HCT116 (cell line): ENCODE measurements around the gene SCP2. TPM values are rescaled to one million over a fixed set of nuclear protein-coding genes. Genes with fewer than 3 reads are reported as not detected.

Experiments
- ATAC-seq: fragments of 200-7000 bp; cut with Tn5 transposase; 2 replicates; pipeline ENCODE4 v1.9.1; 2020; ENCODE audit warnings: mild to moderate bottlenecking, moderate library complexity
- BruUV-seq: library from RNA; stranded (reverse); fragments of 400-500 nt; replicated peaks from 2 replicates; lab custom pipeline; 2021; lab: Mats Ljungman, UMichigan
- CTCF ChIA-PET: fragments of 300-600 bp; sonication (Branson Sonifier 250); formaldehyde crosslinking; loops from one replicate; lab custom pipeline; 2021; ENCODE audit warnings: antibody characterized with exemption; lab: Charles Lee
- POLR2A ChIA-PET: fragments of 300-600, 350-600 bp; sonication (Branson Sonifier 250); formaldehyde crosslinking; loops from one replicate; lab custom pipeline; 2021; ENCODE audit warnings: antibody characterized with exemption; lab: Charles Lee
- RAD21 ChIA-PET, 2 experiments: fragments of 300-600 bp; sonication (Branson Sonifier 250); formaldehyde crosslinking; loops; one replicate each; lab custom pipeline; 2023; ENCODE audit warnings: low total read pairs in 2 of 2; ENCODE audit not compliant: uncharacterized antibody in 2 of 2, unreplicated experiment in 2 of 2, low non-redundant PET in 1 of 2; lab: Charles Lee
- DNase-seq: peaks from one replicate; pipeline ENCODE4 v3.0.0-alpha.2; 2010; ENCODE audit warnings: low read depth, low spot score
- H2AFZ ChIP-seq: fragments of 200-600 bp; shearing (Covaris generic), sonication (generic); 2 replicates; pipeline ENCODE4 v1.6.1; 2017; ENCODE audit warnings: low read depth, mixed run types, mixed read lengths, antibody characterized with exemption, low read length; ENCODE audit not compliant: poor library complexity, severe bottlenecking
- H3K27ac ChIP-seq: 2 replicates; pipeline ENCODE4 v1.5.1; 2012; ENCODE audit warnings: low read depth, low read length
- H3K27me3 ChIP-seq: fragments of 200-600 bp; sonication (generic); 2 replicates; pipeline ENCODE4 v1.6.1; 2016; ENCODE audit warnings: mixed run types, low read length, mixed read lengths; ENCODE audit not compliant: insufficient read depth
- H3K36me3 ChIP-seq, 2 experiments: fragments of 200-500 bp in 1 of 2; fragments of 200-600 bp in 1 of 2; sonication (Bioruptor generic) in 1 of 2; sonication (generic) in 1 of 2; 2 replicates each; pipeline versions ENCODE4 v1.5.1 to v1.6.1; 2014 to 2016; ENCODE audit warnings: low read length in 2 of 2, inconsistent platforms in 1 of 2, mixed read lengths in 1 of 2, mixed run types in 1 of 2; ENCODE audit not compliant: insufficient read depth in 2 of 2, control insufficient read depth in 1 of 2
- H3K4me1 ChIP-seq, 2 experiments: fragments of 200-600 bp in 1 of 2; sonication (generic) in 1 of 2; 2 replicates each; pipeline versions ENCODE4 v1.5.1 to v1.6.1; 2012 to 2017; ENCODE audit warnings: low read length in 2 of 2, inconsistent platforms in 1 of 2, mild to moderate bottlenecking in 1 of 2, mixed read lengths in 1 of 2, mixed run types in 1 of 2, moderate library complexity in 1 of 2; ENCODE audit not compliant: insufficient read depth in 2 of 2, control insufficient read depth in 1 of 2
- H3K4me2 ChIP-seq: fragments of 200-600 bp; sonication (generic); 2 replicates; pipeline ENCODE4 v1.6.1; 2017; ENCODE audit warnings: mixed run types, low read length, mixed read lengths
- H3K4me3 ChIP-seq, 2 experiments: fragments of 200-600 bp in 1 of 2; sonication (generic) in 1 of 2; replicated peaks in 1 of 2; 2 replicates each; pipeline ENCODE4 v1.5.1; 2011 to 2016; ENCODE audit warnings: low read length in 2 of 2, control low read depth in 1 of 2, low read depth in 1 of 2, mild to moderate bottlenecking in 1 of 2, mixed read lengths in 1 of 2, mixed run types in 1 of 2
- H3K79me2 ChIP-seq: fragments of 200-600 bp; sonication (generic); 2 replicates; pipeline ENCODE4 v1.6.1; 2017; ENCODE audit warnings: mild to moderate bottlenecking, mixed run types, low read length, moderate library complexity, mixed read lengths; ENCODE audit not compliant: insufficient read depth
- H3K9ac ChIP-seq: fragments of 200-600 bp; sonication (generic); 2 replicates; pipeline ENCODE4 v1.6.1; 2016; ENCODE audit warnings: low read length, mixed read lengths
- H3K9me2 ChIP-seq: fragments of 200-600 bp; sonication (generic), shearing (Covaris generic); 2 replicates; pipeline ENCODE4 v1.6.1; 2017; ENCODE audit warnings: mixed run types, mild to moderate bottlenecking, moderate library complexity; ENCODE audit not compliant: insufficient read depth
- H3K9me3 ChIP-seq, 2 experiments: fragments of 200-500 bp in 1 of 2; fragments of 200-600 bp in 1 of 2; sonication (Bioruptor generic) in 1 of 2; sonication (generic) in 1 of 2; 2 replicates each; pipeline ENCODE4 v1.6.1; 2014 to 2017; ENCODE audit warnings: low read length in 2 of 2, mixed read lengths in 2 of 2, inconsistent platforms in 1 of 2, low read depth in 1 of 2, mild to moderate bottlenecking in 1 of 2, mixed run types in 1 of 2, moderate library complexity in 1 of 2; ENCODE audit not compliant: control insufficient read depth in 1 of 2, insufficient read depth in 1 of 2
- H4K20me1 ChIP-seq: fragments of 200-600 bp; sonication (generic), shearing (Covaris generic); 2 replicates; pipeline ENCODE4 v1.6.1; 2017; ENCODE audit warnings: mixed run types, mild to moderate bottlenecking, moderate library complexity; ENCODE audit not compliant: insufficient read depth
- FOSL1 ChIP-seq: IDR thresholded peaks from 2 replicates; pipeline ENCODE4 v1.6.1; 2012; ENCODE audit warnings: low read depth
- JUND ChIP-seq: IDR thresholded peaks from 2 replicates; pipeline ENCODE4 v1.6.1; 2012
- RAD21 ChIP-seq: IDR thresholded peaks from 2 replicates; pipeline ENCODE4 v1.6.1; 2012; ENCODE audit warnings: low read depth, mild to moderate bottlenecking
- SIN3A ChIP-seq: IDR thresholded peaks from 2 replicates; pipeline ENCODE4 v1.6.1; 2012; ENCODE audit warnings: low read depth
- SRF ChIP-seq: IDR thresholded peaks from 2 replicates; pipeline ENCODE4 v1.6.1; 2012; ENCODE audit warnings: low read depth
- TCF7L2 ChIP-seq: IDR thresholded peaks from 2 replicates; pipeline ENCODE4 v1.7.0; 2011; ENCODE audit warnings: borderline replicate concordance, inconsistent platforms; ENCODE audit not compliant: insufficient read depth, insufficient read length; ENCODE audit errors: extremely low read depth
- ZNF274 ChIP-seq: fragments of 200-500 bp; sonication (Bioruptor generic); IDR thresholded peaks from 2 replicates; pipeline ENCODE4 v1.6.1; 2014; ENCODE audit warnings: mild to moderate bottlenecking, low read depth, low read length, inconsistent platforms
- intact Hi-C: fragments of 100-400 bp; cut with micrococcal nuclease; formaldehyde crosslinking; loops from 2 replicates; pipeline ENCODE4 v1.10.0; 2022
- total RNA-seq: library from RNA; stranded (reverse); gene quantifications from one replicate; pipeline ENCODE4 v1.2.1, GENCODE V29; 2021; ENCODE audit not compliant: unreplicated experiment
- TF ChIP-seq, protein P1 (sequence below): IDR thresholded peaks from 2 replicates; pipeline ENCODE4 v1.6.1; 2011; ENCODE audit warnings: mild to moderate bottlenecking, low read length, moderate library complexity; ENCODE audit not compliant: insufficient replicate concordance; ENCODE audit errors: extremely low read depth
- TF ChIP-seq, protein P2 (sequence below), 3 experiments: fragments of 200-600 bp in 1 of 3; sonication (generic) in 1 of 3; IDR thresholded peaks in 2 of 3; conservative IDR thresholded peaks in 1 of 3; 2 replicates each; pipeline ENCODE4 v1.5.1; 2012 to 2017; ENCODE audit warnings: low read depth in 2 of 3, low read length in 2 of 3, antibody characterized with exemption in 1 of 3, borderline replicate concordance in 1 of 3, control low read depth in 1 of 3, mild to moderate bottlenecking in 1 of 3, mixed read lengths in 1 of 3, mixed run types in 1 of 3, moderate library complexity in 1 of 3; ENCODE audit not compliant: insufficient read depth in 1 of 3
- TF ChIP-seq, protein P3 (sequence below): IDR thresholded peaks from 2 replicates; pipeline ENCODE4 v1.6.1; 2012
- TF ChIP-seq, protein P4 (sequence below): IDR thresholded peaks from 2 replicates; pipeline ENCODE4 v1.6.1; 2012; ENCODE audit warnings: low read depth

The SCP2 gene
- total RNA-seq, 1 experiment from 2014 or later: 62.0 TPM

DNA sequence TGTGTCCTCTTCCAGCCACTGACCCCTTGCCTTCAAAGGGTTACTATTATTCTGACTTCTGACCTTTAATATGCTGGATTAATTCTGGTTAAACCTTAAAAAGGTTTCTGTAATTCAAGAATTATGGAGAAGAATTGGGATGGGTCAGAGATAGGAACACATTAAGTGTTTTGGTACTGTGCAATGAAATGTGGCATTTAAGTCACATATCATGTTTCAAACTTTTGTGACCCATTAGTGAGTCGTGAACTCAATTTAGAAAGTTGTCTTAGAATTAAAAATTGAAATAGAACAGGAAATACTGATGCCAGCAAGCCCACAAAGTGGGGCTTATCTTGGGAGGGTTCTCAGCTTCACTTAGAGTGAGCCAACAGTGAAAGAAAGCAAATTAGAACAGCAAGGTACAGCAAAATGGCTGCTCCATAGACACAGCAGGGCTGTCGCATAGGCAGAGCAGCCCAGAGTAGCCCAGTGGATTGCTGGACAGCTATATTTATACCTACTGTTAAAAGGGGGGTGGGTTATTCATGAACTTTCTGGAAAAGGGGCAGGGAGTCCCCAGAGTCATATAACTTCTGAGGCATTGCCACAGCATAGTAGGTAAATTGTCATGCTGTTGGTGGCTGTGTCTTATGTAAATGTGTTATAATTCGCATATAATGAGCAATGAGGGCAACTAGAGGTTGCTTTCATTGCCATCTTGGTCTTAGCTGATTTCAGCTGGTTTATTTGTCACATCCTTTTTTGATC is 10.5 kb downstream of the SCP2 start:
- Histone ChIP-seq H3K36me3 (no peaks in the 10 kb centered on the region), H3K4me1 (no peaks in the 10 kb centered on the region), H3K79me2 (no peaks in the 10 kb centered on the region), H3K9me3 (no peaks in the 10 kb centered on the region)
- CTCF ChIA-PET: no interaction called here
- no TSS peak for BruUV-seq
- TF ChIP-seq, protein P1, sequence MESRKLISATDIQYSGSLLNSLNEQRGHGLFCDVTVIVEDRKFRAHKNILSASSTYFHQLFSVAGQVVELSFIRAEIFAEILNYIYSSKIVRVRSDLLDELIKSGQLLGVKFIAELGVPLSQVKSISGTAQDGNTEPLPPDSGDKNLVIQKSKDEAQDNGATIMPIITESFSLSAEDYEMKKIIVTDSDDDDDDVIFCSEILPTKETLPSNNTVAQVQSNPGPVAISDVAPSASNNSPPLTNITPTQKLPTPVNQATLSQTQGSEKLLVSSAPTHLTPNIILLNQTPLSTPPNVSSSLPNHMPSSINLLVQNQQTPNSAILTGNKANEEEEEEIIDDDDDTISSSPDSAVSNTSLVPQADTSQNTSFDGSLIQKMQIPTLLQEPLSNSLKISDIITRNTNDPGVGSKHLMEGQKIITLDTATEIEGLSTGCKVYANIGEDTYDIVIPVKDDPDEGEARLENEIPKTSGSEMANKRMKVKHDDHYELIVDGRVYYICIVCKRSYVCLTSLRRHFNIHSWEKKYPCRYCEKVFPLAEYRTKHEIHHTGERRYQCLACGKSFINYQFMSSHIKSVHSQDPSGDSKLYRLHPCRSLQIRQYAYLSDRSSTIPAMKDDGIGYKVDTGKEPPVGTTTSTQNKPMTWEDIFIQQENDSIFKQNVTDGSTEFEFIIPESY: no peak
- TF ChIP-seq FOSL1 (no peak), ZNF274 (no peak)
- TF ChIP-seq, all 23 proteins: peak for 0
- H3K4me2 ChIP-seq: no peak overlapping the region
- DNase-seq (no peak), ATAC-seq (no peak)
- intact Hi-C loops: no loop called here
- H3K27ac ChIP-seq: no peak overlapping the region
- no peak overlapping the region for H3K4me3 ChIP-seq
- H4K20me1 ChIP-seq: no peaks in the 10 kb centered on the region
- H3K9me2 ChIP-seq: no peaks in the 10 kb centered on the region
- ChIA-PET POLR2A (no interaction called here), RAD21 (interaction anchor here in 1 of 2 experiments (0.6 kb wide), 1 partner anchor 100 kb away, joined by 3 read pairs; no protein-coding TSS in a partner anchor)
- H2AFZ ChIP-seq: no peak overlapping the region
- no peak overlapping the region for H3K9ac ChIP-seq
- H3K27me3 ChIP-seq: no peaks in the 10 kb centered on the region

DNA sequence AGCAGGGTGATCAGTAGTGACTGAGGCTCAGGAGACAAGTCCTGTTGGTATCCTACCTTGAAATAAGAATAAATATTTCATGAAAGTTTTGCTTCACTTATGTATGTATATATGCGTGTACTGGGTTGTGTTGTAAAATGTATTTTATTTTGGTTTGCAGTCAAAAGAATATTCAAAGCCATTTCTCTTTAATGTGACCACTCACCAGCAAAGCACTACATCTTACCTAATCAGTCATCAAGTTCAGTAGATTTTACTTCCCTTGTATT is 11.0 kb downstream of the SCP2 start:
- H3K4me1 ChIP-seq: no peaks in the 10 kb centered on the region
- H3K27ac ChIP-seq: no peak overlapping the region
- H3K9me3 ChIP-seq: no peaks in the 10 kb centered on the region
- BruUV-seq: no TSS peak
- H3K27me3 ChIP-seq: no peaks in the 10 kb centered on the region
- RAD21 ChIA-PET: interaction anchor here in 1 of 2 experiments (0.6 kb wide), 1 partner anchor 100 kb away, joined by 3 read pairs; no protein-coding TSS in a partner anchor
- H2AFZ ChIP-seq: no peak overlapping the region
- H3K9ac ChIP-seq: no peak overlapping the region
- H3K79me2 ChIP-seq: no peaks in the 10 kb centered on the region
- POLR2A ChIA-PET: no interaction called here
- H4K20me1 ChIP-seq: no peaks in the 10 kb centered on the region
- CTCF ChIA-PET: no interaction called here
- intact Hi-C loops: no loop called here
- ATAC-seq (no peak), DNase-seq (no peak)
- H3K36me3 ChIP-seq: no peaks in the 10 kb centered on the region
- H3K4me3 ChIP-seq: no peak overlapping the region
- no peaks in the 10 kb centered on the region for H3K9me2 ChIP-seq
- no peak overlapping the region for H3K4me2 ChIP-seq
- TF ChIP-seq FOSL1 (no peak), SRF (no peak), RAD21 (no peak), SIN3A (no peak), TCF7L2 (no peak), JUND (no peak)
- TF ChIP-seq, protein P2, sequence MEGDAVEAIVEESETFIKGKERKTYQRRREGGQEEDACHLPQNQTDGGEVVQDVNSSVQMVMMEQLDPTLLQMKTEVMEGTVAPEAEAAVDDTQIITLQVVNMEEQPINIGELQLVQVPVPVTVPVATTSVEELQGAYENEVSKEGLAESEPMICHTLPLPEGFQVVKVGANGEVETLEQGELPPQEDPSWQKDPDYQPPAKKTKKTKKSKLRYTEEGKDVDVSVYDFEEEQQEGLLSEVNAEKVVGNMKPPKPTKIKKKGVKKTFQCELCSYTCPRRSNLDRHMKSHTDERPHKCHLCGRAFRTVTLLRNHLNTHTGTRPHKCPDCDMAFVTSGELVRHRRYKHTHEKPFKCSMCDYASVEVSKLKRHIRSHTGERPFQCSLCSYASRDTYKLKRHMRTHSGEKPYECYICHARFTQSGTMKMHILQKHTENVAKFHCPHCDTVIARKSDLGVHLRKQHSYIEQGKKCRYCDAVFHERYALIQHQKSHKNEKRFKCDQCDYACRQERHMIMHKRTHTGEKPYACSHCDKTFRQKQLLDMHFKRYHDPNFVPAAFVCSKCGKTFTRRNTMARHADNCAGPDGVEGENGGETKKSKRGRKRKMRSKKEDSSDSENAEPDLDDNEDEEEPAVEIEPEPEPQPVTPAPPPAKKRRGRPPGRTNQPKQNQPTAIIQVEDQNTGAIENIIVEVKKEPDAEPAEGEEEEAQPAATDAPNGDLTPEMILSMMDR (IDR thresholded peaks at IDR 0.05 in 2 of 3, conservative IDR thresholded peaks at IDR 0.05 in 1 of 3; ENCODE audit: borderline replicate concordance in 1 of 3, insufficient read depth in 1 of 3, low read depth in 2 of 3, low read length in 2 of 3): no peak
- TF ChIP-seq, protein P3, sequence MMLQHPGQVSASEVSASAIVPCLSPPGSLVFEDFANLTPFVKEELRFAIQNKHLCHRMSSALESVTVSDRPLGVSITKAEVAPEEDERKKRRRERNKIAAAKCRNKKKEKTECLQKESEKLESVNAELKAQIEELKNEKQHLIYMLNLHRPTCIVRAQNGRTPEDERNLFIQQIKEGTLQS: no peak
- TF ChIP-seq, protein P4, sequence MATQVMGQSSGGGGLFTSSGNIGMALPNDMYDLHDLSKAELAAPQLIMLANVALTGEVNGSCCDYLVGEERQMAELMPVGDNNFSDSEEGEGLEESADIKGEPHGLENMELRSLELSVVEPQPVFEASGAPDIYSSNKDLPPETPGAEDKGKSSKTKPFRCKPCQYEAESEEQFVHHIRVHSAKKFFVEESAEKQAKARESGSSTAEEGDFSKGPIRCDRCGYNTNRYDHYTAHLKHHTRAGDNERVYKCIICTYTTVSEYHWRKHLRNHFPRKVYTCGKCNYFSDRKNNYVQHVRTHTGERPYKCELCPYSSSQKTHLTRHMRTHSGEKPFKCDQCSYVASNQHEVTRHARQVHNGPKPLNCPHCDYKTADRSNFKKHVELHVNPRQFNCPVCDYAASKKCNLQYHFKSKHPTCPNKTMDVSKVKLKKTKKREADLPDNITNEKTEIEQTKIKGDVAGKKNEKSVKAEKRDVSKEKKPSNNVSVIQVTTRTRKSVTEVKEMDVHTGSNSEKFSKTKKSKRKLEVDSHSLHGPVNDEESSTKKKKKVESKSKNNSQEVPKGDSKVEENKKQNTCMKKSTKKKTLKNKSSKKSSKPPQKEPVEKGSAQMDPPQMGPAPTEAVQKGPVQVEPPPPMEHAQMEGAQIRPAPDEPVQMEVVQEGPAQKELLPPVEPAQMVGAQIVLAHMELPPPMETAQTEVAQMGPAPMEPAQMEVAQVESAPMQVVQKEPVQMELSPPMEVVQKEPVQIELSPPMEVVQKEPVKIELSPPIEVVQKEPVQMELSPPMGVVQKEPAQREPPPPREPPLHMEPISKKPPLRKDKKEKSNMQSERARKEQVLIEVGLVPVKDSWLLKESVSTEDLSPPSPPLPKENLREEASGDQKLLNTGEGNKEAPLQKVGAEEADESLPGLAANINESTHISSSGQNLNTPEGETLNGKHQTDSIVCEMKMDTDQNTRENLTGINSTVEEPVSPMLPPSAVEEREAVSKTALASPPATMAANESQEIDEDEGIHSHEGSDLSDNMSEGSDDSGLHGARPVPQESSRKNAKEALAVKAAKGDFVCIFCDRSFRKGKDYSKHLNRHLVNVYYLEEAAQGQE: no peak
